IPS-18c (cell line): ENCODE measurements around the gene HEPHL1.
"Not testable (repeated sequence)": the region's sequence is repeated elsewhere in the genome, so short reads cannot be mapped to it uniquely, and the experiment has no call there.

Source experiments
- H3K4me3 ChIP-seq: 2 replicates; pipeline ENCODE4 v1.7.0; 2013; ENCODE audit warnings: low read depth, mild to moderate bottlenecking, low read length, moderate library complexity; ENCODE audit not compliant: insufficient read depth
- H3K9me3 ChIP-seq: one replicate; pipeline ENCODE4 v1.6.1; 2013; ENCODE audit warnings: mild to moderate bottlenecking, low read length, moderate library complexity; ENCODE audit not compliant: control insufficient read depth, insufficient read depth

The HEPHL1 gene

DNA sequence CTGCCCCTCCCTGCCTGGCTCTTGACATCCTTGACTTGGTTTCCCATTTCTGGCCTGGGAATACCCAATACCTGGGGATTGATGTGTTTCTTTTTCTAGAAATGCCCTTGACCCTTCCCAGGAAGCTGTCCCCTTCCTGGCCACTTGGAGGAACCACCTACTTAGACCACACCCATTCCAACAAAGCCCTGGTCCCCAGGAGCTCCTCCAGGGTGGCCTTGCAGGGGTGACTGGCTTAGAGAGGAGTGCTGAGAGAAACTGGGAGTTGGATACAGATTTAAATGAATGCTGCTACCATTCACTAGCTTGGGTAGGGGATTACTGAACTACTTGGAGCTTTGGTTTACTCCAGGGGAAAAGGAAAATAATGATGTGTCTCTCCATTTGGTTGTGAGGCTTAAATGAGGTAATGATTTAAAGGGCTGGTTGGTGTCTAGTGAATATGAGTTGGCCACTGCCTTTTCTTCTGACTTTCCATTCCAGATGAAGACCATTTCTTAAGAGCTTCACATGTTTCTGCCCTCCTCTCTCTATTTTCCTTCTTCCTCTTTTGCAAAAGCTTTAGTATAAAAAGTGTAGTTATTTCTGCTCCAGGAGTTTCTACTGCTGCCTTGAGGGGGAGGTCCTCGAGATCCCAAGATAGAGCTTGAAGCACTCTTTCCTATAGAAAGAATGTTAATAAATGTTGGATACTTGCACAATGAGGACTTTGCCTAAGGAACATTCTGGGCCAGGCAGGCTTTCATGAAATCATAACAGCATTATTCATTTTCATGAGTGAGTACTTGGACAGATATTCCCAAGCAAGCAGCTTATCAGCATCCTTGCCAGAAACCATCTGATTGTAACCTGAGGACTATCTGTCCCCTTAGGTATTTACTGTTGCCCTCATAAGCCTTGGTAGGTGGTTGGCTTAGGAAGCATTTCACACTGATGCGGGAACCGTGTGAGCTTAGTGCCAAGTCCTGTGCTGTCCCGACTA lies 129.8 kb downstream of the HEPHL1 start:
- Histone ChIP-seq H3K4me3 (no peak overlapping the region), H3K9me3 (peaks cover 2% of the 10 kb centered on the region)

DNA sequence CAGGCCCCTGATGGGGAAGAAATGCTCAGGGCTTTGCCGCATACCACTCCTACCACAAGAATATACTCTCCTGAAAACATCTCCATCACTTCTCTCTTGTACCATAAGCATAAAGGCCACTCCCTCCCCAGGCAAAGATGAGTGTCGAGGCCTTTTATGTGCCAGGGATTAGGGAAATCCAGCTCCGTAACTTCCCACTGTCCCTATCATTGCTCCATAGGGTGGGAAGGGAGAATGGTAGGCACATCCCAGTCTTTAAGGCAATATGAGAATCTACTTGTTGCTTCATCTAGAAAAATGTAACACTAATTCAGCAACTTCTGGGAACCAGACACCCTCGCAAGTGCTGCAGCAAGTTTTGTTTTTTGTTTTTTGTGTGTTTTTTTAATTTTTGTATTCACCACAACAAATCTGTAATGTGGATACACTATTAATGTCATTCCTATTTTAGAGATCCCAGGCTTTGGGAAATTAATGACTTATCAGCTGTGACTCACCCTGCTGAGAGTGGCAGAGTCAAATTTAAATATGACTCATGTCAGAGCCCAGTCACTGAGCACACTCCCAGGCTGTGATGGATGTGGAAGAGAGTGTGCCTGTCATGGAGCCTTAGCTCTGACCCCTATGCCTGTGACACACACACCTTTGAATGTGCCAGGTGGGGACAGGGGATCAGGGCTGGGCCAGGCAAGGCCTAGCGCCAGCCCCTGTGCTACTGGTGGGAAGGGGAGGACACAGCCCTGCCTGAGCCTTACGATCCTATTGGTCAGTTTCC lies 130.9 kb downstream of the HEPHL1 start:
- H3K4me3 ChIP-seq, result no peak overlapping the region; the same call in 1 of the 2 replicates
- peaks cover 2% of the 10 kb centered on the region for H3K9me3 ChIP-seq

DNA sequence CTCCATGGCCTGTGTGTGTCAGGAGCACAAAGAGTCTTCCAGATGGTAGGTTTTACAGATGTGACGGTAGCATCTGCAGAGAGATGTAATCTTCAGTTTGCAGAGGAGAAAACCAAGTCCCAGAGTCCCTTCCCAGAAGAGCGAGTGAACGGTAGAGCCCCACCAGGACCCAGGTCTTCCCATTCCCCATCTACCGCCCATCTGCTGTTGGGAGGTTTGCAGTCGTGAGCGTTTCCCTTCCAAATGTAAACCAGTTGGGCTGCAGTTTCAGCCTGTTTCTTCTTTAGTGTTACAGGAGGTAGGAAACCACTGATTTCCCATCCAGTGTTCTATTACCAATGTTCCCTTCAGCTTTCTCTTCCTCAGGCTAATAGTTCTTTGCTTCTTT lies 131.5 kb downstream of the HEPHL1 start:
- Histone ChIP-seq H3K4me3 (no peak overlapping the region; the same call in 1 of the 2 replicates), H3K9me3 (peaks cover 2% of the 10 kb centered on the region)

DNA sequence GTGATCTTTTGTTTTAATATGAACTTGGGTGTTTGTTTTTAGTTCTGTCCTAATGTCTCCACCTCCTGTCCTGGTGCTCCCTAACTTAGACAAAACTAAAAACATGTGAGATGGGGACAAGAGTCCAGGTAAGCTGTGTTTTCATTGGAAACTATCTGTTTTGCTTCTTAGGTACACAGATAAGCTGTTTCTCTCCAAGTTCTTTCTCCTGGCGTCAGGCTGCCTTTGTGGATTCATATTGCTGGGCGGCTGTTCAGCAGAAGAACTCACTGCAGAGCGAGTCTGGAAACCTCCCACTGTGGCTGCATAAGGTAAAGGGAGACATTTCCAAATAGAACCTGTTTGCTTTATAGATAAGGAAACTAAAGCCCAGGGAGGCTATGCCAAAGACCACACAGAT lies 132.2 kb downstream of the HEPHL1 start:
- H3K9me3 ChIP-seq, result peaks cover 2% of the 10 kb centered on the region
- H3K4me3 ChIP-seq, result no peak overlapping the region

DNA sequence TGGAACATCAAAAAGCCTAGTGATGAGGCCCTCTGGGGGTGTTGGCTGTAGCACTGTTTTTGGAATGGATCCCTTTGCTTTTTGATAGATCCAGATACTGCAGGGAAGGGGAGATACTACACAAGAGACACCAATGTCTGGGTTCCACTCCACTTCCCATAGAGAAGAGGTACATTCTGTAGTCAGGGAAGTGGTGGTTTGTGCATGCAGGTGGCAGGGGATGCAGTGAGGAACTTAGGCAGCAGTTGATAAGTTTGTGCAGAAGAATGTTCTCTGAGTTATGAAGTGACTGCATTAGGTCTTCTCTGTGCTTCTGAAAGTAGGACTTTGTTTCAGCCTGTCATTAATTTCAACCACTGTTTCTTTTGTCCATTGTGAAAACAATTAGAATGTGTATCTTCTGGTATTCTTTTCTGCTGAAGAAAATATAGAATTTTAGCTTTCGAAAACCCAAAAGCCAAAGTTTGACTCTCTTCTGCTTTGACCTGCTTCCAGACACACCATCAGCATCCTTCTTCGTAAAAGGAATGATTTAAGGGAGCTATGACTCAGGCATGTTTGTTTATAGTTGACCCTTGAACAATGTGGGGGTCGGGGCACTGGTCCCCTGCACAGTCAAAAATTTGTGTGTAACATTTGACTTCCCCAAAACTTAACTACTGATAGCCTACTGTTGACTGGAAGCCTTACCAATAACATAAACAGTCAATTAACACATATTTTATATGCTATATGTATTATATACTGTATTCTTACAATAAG lies 133.1 kb downstream of the HEPHL1 start:
- Histone ChIP-seq H3K4me3 (no peak overlapping the region), H3K9me3 (peaks cover 2% of the 10 kb centered on the region)

DNA sequence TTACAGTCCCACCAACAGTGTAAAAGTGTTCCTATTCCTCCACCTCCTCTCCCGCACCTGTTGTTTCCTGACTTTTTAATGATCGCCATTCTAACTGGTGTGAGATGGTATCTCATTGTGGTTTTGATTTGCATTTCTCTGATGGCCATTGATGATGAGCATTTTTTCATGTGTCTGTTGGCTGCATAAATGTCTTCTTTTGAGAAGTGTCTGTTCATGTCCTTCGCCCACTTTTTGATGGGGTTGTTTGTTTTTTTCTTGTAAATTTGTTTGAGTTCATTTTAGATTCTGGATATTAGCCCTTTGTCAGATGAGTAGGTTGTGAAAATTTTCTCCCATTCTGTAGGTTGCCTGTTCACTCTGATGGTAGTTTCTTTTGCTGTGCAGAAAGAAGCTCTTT lies 136.2 kb downstream of the HEPHL1 start:
- H3K9me3 ChIP-seq, result not testable (repeated sequence)

More for the DNA sequence above, 136.2 kb downstream of the HEPHL1 start:
- not testable (repeated sequence) for H3K4me3 ChIP-seq
